D721Med (cell line): ENCODE results near the gene HNRNPCL1.
"Not testable (repeated sequence)": the region's sequence is repeated elsewhere in the genome, so short reads cannot be mapped to it uniquely, and the experiment has no call there.

Experiments used
- DNase-seq: peaks from one replicate; pipeline ENCODE4 v3.0.0; 2011; ENCODE audit warnings: low spot score; ENCODE audit not compliant: insufficient read length
- FAIRE-seq: peaks from 2 replicates; lab custom pipeline; 2011; peaks lifted over from hg19 to GRCh38; lab: Jason Lieb, UNC
- CTCF ChIP-seq: IDR thresholded peaks from 2 replicates; pipeline ENCODE4 v1.5.1; 2012; ENCODE audit warnings: mild to moderate bottlenecking, control low read depth; ENCODE audit not compliant: insufficient read depth; ENCODE audit errors: missing control alignments

The HNRNPCL1 gene

GRCh38 chr1:12848620-12849019, at the start of gene HNRNPCL1:
TSS of gene HNRNPCL1 (minus strand) at chr1:12848720. CDS start at chr1:12848289, 431 bp downstream.
- FAIRE-seq, DNase-seq: not testable (repeated sequence)

GRCh38 chr1:12898170-12898569, 49.6 kb upstream of the HNRNPCL1 start, which contains the start of gene PRAMEF10:
TSS of gene PRAMEF10 (minus strand) at chr1:12898270. CDS start at chr1:12895847, 2,423 bp downstream.
- not testable (repeated sequence) for FAIRE-seq, DNase-seq

- DNase-seq, FAIRE-seq: not testable (repeated sequence)
Observed at GRCh38 chr1:12886101-12886500, 37.6 kb upstream of the HNRNPCL1 start, which contains the start of gene PRAMEF4. TSS of gene PRAMEF4 (minus strand) at chr1:12886201. CDS start at chr1:12883394, 2,807 bp downstream.

- not testable (repeated sequence) for DNase-seq, FAIRE-seq
Observed at GRCh38 chr1:12878453-12878852, 29.9 kb upstream of the HNRNPCL1 start.

- FAIRE-seq, DNase-seq: not testable (repeated sequence)
Observed at GRCh38 chr1:12863131-12863880, 14.8 kb upstream of the HNRNPCL1 start.

GRCh38 chr1:12856786-12857185, 8.3 kb upstream of the HNRNPCL1 start, which contains the start of gene PRAMEF2:
TSS of gene PRAMEF2 (plus strand) at chr1:12857086. CDS start at chr1:12859010, 1,924 bp downstream.
- DNase-seq, FAIRE-seq: not testable (repeated sequence)

- FAIRE-seq (no peak), DNase-seq (no peak)
- no peak for TF ChIP-seq CTCF
Observed at GRCh38 chr1:12851779-12852178, 3.3 kb upstream of the HNRNPCL1 start.

- not testable (repeated sequence) for DNase-seq, FAIRE-seq
Observed at GRCh38 chr1:12833251-12833650, 15.3 kb downstream of the HNRNPCL1 start.

GRCh38 chr1:12831310-12831709, 17.2 kb downstream of the HNRNPCL1 start, which contains the start of gene PRAMEF11:
TSS of gene PRAMEF11 (minus strand) at chr1:12831410. CDS start at chr1:12828789, 2,621 bp downstream.
- not testable (repeated sequence) for FAIRE-seq, DNase-seq

GRCh38 chr1:12819061-12819460, 29.5 kb downstream of the HNRNPCL1 start:
- FAIRE-seq, result not testable (repeated sequence)

GRCh38 chr1:12811409-12811784, 37.1 kb downstream of the HNRNPCL1 start:
- no peak for TF ChIP-seq CTCF
- DNase-seq (no peak), FAIRE-seq (no peak)

More at GRCh38 chr1:12819061-12819460, 29.5 kb downstream of the HNRNPCL1 start:
- not testable (repeated sequence) for DNase-seq

- FAIRE-seq (no peak), DNase-seq (no peak)
- TF ChIP-seq CTCF, result no peak
Observed at GRCh38 chr1:12810691-12811408, 37.7 kb downstream of the HNRNPCL1 start.
